ENCODE results near the gene FOXE1. TPM values are rescaled to one million over a fixed set of nuclear protein-coding genes. Genes with fewer than 3 reads are reported as not detected.

The FOXE1 gene
- total and polyA plus RNA-seq, 2 experiments from 2014 or later, result 0.45 TPM; not detected in 1

- no peaks in the 10 kb centered on the region for H3K36me3 Mint-ChIP-seq (ENCODE audit: low read depth)
- no peaks in the 10 kb centered on the region for H3K36me3 ChIP-seq (ENCODE audit: insufficient read depth)
- no peaks in the 10 kb centered on the region for H4K20me1 ChIP-seq (replicated peaks; ENCODE audit: insufficient read depth)
- H3K27me3 Mint-ChIP-seq (ENCODE audit: insufficient read depth, low read depth, poor library complexity), result peaks cover 5% of the 10 kb centered on the region
- H3K27ac Mint-ChIP-seq, result no peak overlapping the region
- no peaks in the 10 kb centered on the region for H3K27me3 ChIP-seq (ENCODE audit: insufficient read depth)
- no peak overlapping the region for H3K27ac ChIP-seq (ENCODE audit: low read depth)
- no peak for ATAC-seq
- peaks cover 13% of the 10 kb centered on the region; the same call in 1 of the 2 replicates for H3K4me1 ChIP-seq (ENCODE audit: insufficient read depth)
- no peaks in the 10 kb centered on the region for H3F3A ChIP-seq (replicated peaks; ENCODE audit: low read depth)
- H3K4me1 Mint-ChIP-seq, result peaks cover 14% of the 10 kb centered on the region
- H3K4me3 ChIP-seq, result no peak overlapping the region
- H3K9me2 ChIP-seq (ENCODE audit: insufficient read depth), result 0 out of 2 replicates have a peak, but pooled peaks cover 3% of the 10 kb centered on the region
- H3K4me2 ChIP-seq, result no peak overlapping the region
- DNase-seq (ENCODE audit: low spot score), result no peak
- H3K4me3 Mint-ChIP-seq, result no peak overlapping the region
- no peak for TF ChIP-seq POLR2AphosphoS5 (IDR thresholded peaks at IDR 0.05; ENCODE audit: low read depth)
- TF ChIP-seq EZH2phosphoT487 (IDR thresholded peaks at IDR 0.05; ENCODE audit: unreplicated experiment), result no peak
- TF ChIP-seq JUNB (IDR thresholded peaks at IDR 0.05; ENCODE audit: unreplicated experiment), result no peak
- no peak for TF ChIP-seq ZNF114 (CRISPR knock-in tag; IDR thresholded peaks at IDR 0.05)
- no peak for TF ChIP-seq ZNF331 (CRISPR knock-in tag; IDR thresholded peaks at IDR 0.05; ENCODE audit: low read depth)
- TF ChIP-seq EZH2 (IDR thresholded peaks at IDR 0.05; ENCODE audit: low read depth, unreplicated experiment), result no peak
- TF ChIP-seq ETS1 (IDR thresholded peaks at IDR 0.05), result no peak
- TF ChIP-seq CREB1 (CRISPR knock-in tag; IDR thresholded peaks at IDR 0.05; ENCODE audit: low read depth), result no peak
- TF ChIP-seq NANOG (IDR thresholded peaks at IDR 0.05; ENCODE audit: borderline replicate concordance), result no peak
- TF ChIP-seq REST (IDR thresholded peaks at IDR 0.05; ENCODE audit: unreplicated experiment), result no peak
- no peak for TF ChIP-seq CTCF (conservative IDR thresholded peaks at IDR 0.05; ENCODE audit: low read depth in 2 of 2)
- no peak for TF ChIP-seq ZNF462 (CRISPR knock-in tag; IDR thresholded peaks at IDR 0.05)
- TF ChIP-seq STAT1 (IDR thresholded peaks at IDR 0.05; ENCODE audit: unreplicated experiment), result no peak
- H3K79me2 ChIP-seq (replicated peaks; ENCODE audit: insufficient read depth), result no peaks in the 10 kb centered on the region
- H2AFZ ChIP-seq, result no peak overlapping the region
- no peaks in the 10 kb centered on the region for H3K9me3 Mint-ChIP-seq
Observed at GRCh38 chr9:97812247-97812543, 40.8 kb upstream of the FOXE1 start.
